Endothelial cell of umbilical vein (primary cell): ENCODE results near the gene GAA.

Experiments used
- FOS ChIP-seq: IDR thresholded peaks from 2 replicates; pipeline ENCODE4 v1.6.1; 2011; ENCODE audit warnings: mild to moderate bottlenecking, low read length, moderate library complexity, borderline replicate concordance; ENCODE audit not compliant: insufficient read depth
- POLR2AphosphoS5 ChIP-seq: IDR thresholded peaks from 2 replicates; pipeline ENCODE4 v1.6.1; 2012; ENCODE audit warnings: low read depth, mild to moderate bottlenecking, control low read depth, low read length, moderate library complexity; ENCODE audit not compliant: insufficient read depth
- TF ChIP-seq, protein P1 (sequence below), 2 donors: IDR thresholded peaks; 1 replicate in 1 of 2; 2 replicates in 1 of 2; pipeline ENCODE4 v1.5.1; 2011; ENCODE audit warnings: low read length in 2 of 2, mild to moderate bottlenecking in 2 of 2, moderate library complexity in 2 of 2, control low read depth in 1 of 2, inconsistent platforms in 1 of 2, low read depth in 1 of 2; ENCODE audit not compliant: insufficient read depth in 1 of 2; ENCODE audit errors: extremely low read depth in 1 of 2

DNA sequence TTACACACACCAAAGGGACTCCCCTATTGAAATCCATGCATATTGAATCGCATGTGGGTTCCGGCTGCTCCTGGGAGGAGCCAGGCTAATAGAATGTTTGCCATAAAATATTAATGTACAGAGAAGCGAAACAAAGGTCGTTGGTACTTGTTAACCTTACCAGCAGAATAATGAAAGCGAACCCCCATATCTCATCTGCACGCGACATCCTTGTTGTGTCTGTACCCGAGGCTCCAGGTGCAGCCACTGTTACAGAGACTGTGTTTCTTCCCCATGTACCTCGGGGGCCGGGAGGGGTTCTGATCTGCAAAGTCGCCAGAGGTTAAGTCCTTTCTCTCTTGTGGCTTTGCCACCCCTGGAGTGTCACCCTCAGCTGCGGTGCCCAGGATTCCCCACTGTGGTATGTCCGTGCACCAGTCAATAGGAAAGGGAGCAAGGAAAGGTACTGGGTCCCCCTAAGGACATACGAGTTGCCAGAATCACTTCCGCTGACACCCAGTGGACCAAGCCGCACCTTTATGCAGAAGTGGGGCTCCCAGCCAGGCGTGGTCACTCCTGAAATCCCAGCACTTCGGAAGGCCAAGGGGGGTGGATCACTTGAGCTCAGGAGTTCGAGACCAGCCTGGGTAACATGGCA lies 2.2 kb downstream of the GAA start:
- TF ChIP-seq, protein P1, sequence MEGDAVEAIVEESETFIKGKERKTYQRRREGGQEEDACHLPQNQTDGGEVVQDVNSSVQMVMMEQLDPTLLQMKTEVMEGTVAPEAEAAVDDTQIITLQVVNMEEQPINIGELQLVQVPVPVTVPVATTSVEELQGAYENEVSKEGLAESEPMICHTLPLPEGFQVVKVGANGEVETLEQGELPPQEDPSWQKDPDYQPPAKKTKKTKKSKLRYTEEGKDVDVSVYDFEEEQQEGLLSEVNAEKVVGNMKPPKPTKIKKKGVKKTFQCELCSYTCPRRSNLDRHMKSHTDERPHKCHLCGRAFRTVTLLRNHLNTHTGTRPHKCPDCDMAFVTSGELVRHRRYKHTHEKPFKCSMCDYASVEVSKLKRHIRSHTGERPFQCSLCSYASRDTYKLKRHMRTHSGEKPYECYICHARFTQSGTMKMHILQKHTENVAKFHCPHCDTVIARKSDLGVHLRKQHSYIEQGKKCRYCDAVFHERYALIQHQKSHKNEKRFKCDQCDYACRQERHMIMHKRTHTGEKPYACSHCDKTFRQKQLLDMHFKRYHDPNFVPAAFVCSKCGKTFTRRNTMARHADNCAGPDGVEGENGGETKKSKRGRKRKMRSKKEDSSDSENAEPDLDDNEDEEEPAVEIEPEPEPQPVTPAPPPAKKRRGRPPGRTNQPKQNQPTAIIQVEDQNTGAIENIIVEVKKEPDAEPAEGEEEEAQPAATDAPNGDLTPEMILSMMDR (IDR thresholded peaks at IDR 0.05; ENCODE audit: extremely low read depth in 1 of 2, insufficient read depth in 1 of 2, low read depth in 1 of 2, low read length in 2 of 2), result no peak
- TF ChIP-seq FOS (no peak), POLR2AphosphoS5 (no peak)
